Omental fat pad (tissue), 4 donors: ENCODE results near the gene PRLR. TPM values are rescaled to one million over a fixed set of nuclear protein-coding genes. Genes with fewer than 3 reads are reported as not detected.
A peak's percentile ranks its signal among the peaks of the same experiment; 100 is the strongest.
"Not testable (repeated sequence)": the region's sequence is repeated elsewhere in the genome, so short reads cannot be mapped to it uniquely, and the experiment has no call there.

Experiments
- ATAC-seq: fragments of 150-250 bp; one replicate; pipeline ENCODE4 v1.9.1; 2016; ENCODE audit warnings: mild to moderate bottlenecking, moderate library complexity; ENCODE audit not compliant: low FRiP score
- DNase-seq: peaks from one replicate; pipeline ENCODE4 v3.0.0-alpha.2; 2019; ENCODE audit warnings: low spot score
- CTCF ChIP-seq, 3 donors: fragments of 450-650 bp; IDR thresholded peaks; one replicate each; pipeline ENCODE4 v1.5.1; 2016 to 2017; ENCODE audit warnings: antibody characterized with exemption in 3 of 3, mild to moderate bottlenecking in 3 of 3, moderate library complexity in 2 of 3
- total RNA-seq, 4 donors: library from RNA; depleted of rRNA; stranded (reverse); fragments of >200 nt; gene quantifications; one replicate each; pipeline ENCODE4 v1.1.0, GENCODE V29; 2016

PRLR gene
- total RNA-seq, 4 donors from 2014 or later, result 0.38 to 2.4 (median 0.90) TPM

GRCh38 chr5:35044649-35045048 is 185.6 kb downstream of the PRLR start:
- no peak for TF ChIP-seq CTCF (IDR thresholded peaks at IDR 0.05)
- DNase-seq, result no peak
- ATAC-seq, result no peak

DNA sequence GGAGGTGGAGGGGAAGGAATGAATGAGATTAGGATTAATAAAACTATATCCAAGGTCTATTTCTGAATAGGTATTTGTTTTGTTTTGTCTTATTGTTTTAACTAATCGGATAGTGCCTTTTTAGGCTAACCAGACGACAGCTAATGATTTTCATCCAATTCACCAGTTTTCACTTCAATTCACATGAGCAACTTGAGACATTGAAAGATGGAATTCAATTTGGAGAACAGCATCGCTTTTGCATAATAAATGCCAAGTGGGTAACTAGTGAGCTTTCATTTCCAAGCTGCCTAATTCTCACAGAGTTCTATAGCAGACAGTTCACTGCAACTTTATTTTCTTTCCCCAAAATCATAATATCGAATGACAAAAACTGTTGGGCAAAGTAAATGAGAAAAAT is 187.5 kb downstream of the PRLR start:
- TF ChIP-seq CTCF (IDR thresholded peaks at IDR 0.05), result no peak
- no peak for ATAC-seq
- DNase-seq, result no peak

GRCh38 chr5:35041261-35041660 is 189.0 kb downstream of the PRLR start:
- ATAC-seq, result peak; percentile 82
- DNase-seq, result no peak
- no peak for TF ChIP-seq CTCF (IDR thresholded peaks at IDR 0.05)

DNA sequence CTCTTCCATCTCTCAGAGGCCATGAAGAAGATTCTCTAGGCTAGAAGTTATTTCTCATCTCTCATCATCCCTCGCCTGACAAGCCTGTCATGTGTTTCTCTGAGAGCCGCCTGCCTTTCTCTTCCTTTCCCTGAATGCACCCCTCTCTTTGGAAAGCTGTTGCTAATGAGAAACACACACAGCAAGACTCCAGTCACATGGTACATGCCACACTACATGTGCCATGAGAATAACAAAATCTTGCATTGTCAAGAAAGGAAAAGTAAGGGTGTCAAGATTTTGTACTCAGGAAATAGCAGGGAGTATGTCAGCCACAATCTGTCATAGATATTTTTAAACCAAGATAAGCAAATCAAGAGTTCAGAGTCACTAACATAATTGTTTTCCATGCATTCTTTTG is 191.4 kb downstream of the PRLR start:
- DNase-seq (no peak), ATAC-seq (no peak)

GRCh38 chr5:35036536-35036935 is 193.8 kb downstream of the PRLR start:
- ATAC-seq (no peak), DNase-seq (no peak)
- no peak for TF ChIP-seq CTCF (IDR thresholded peaks at IDR 0.05)

More for the DNA sequence above, 191.4 kb downstream of the PRLR start:
- no peak for TF ChIP-seq CTCF (IDR thresholded peaks at IDR 0.05)

- not testable (repeated sequence) for ATAC-seq, DNase-seq
Observed at GRCh38 chr5:35035929-35036328, 194.4 kb downstream of the PRLR start.

DNA sequence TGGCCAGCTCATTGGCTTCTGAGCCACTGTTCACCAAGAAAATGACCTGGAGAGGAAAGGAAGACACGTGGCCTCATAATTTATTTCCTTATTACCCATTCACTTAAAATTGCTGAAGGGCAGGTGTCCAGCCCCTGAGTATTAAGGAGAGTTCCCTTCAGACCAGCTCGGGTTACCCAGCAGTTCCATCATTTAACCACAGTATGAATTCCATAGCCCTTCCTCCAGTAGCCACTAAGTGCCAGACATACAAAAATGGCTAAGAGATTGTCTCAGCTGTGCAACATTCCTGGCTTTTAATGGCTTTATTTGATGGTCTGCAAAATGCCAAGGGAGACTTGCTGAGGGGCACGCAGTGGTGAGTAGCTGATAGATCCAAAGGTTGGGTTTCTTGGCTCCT is 195.0 kb downstream of the PRLR start:
- no peak for TF ChIP-seq CTCF (IDR thresholded peaks at IDR 0.05)
- ATAC-seq, result no peak
- no peak for DNase-seq

GRCh38 chr5:35032356-35032755 is 197.9 kb downstream of the PRLR start:
- DNase-seq (no peak), ATAC-seq (no peak)
- TF ChIP-seq CTCF (IDR thresholded peaks at IDR 0.05), result no peak
